HFF-Myc (cell line): ENCODE measurements around the gene KCNAB2.

Experiments
- DNase-seq: peaks from one replicate; pipeline ENCODE4 v3.0.0-alpha.2; 2011; ENCODE audit warnings: low read depth; ENCODE audit errors: extremely low read depth
- H3K4me3 ChIP-seq: replicated peaks from 2 replicates; pipeline ENCODE4 v1.5.1; 2011; ENCODE audit warnings: low read depth, mild to moderate bottlenecking, control low read depth, low read length
- TF ChIP-seq, protein P1 (sequence below): IDR thresholded peaks from 2 replicates; pipeline ENCODE4 v1.5.1; 2012; ENCODE audit warnings: mild to moderate bottlenecking, low read depth, low read length, control low read depth; ENCODE audit errors: missing control alignments

KCNAB2 gene

DNA sequence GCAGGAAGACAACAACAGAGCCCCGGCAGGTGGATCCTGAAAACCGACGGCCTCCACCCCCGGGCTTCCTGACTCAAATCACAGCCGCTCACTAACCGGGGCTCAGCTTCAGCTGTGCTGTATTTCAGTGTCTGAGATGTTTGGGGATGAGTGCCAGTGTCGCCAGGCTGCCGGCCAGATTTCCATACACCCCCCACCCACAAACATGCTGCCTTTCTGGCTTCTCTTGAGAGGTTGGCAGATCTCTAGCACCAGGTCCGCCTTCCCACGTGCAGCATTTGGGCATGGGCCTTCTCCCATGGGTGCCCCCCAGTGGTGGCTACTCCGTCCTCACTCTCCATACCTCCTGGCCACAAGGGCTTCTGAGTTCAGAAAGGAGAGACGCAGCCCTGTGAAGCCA, 34.8 kb downstream of the KCNAB2 start:
- H3K4me3 ChIP-seq: no peak overlapping the region
- no peak for DNase-seq
- TF ChIP-seq, protein P1, sequence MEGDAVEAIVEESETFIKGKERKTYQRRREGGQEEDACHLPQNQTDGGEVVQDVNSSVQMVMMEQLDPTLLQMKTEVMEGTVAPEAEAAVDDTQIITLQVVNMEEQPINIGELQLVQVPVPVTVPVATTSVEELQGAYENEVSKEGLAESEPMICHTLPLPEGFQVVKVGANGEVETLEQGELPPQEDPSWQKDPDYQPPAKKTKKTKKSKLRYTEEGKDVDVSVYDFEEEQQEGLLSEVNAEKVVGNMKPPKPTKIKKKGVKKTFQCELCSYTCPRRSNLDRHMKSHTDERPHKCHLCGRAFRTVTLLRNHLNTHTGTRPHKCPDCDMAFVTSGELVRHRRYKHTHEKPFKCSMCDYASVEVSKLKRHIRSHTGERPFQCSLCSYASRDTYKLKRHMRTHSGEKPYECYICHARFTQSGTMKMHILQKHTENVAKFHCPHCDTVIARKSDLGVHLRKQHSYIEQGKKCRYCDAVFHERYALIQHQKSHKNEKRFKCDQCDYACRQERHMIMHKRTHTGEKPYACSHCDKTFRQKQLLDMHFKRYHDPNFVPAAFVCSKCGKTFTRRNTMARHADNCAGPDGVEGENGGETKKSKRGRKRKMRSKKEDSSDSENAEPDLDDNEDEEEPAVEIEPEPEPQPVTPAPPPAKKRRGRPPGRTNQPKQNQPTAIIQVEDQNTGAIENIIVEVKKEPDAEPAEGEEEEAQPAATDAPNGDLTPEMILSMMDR: peak; percentile 35

DNA sequence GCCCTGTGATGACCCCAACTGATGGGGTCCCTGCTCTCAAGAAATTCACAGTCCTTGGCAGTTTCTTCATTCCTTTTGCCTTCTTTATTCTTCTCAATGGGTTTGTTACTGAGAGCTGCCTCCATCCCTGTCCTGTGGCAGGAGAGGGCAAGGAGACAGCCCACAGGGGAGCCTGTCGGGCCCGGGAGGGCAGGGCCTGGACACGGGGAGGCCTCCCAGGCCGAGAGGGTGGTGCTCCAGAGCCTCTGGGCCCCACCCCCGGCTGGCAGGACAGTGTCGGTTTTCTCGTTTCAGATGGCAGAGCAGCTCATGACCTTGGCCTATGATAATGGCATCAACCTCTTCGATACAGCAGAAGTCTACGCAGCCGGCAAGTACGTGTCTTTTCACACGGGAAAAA, 36.2 kb downstream of the KCNAB2 start:
- no peak overlapping the region for H3K4me3 ChIP-seq
- TF ChIP-seq, protein P1: no peak
- DNase-seq: no peak

DNA sequence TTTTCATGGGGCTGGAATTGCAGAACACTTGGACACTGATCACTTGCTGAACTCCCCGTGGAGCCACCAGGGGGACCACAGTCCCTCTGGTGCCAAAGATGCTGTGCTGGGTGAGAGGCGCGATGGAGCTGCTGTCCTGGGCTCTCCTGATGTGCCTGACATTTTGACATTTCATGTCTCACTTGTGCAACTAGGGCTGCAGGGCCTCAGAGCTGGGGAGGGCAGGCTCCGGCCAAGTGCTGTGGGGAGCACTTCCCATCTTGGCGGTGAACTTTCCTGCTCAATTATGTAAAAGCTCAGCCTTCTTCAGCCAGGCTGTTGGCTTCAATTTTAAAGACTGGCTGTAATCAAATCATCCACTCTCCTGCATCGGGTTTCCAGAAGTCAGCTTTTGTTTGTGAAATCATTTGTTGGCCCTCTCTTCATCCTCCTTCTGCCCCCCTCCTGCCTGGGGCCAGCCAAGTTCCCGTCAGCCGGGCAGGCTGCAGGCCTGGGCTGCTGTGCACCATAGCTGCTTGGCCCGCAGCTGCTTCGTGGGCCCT, 36.8 kb downstream of the KCNAB2 start:
- no peak overlapping the region for H3K4me3 ChIP-seq
- TF ChIP-seq, protein P1: peak; percentile 66
- DNase-seq: no peak

DNA sequence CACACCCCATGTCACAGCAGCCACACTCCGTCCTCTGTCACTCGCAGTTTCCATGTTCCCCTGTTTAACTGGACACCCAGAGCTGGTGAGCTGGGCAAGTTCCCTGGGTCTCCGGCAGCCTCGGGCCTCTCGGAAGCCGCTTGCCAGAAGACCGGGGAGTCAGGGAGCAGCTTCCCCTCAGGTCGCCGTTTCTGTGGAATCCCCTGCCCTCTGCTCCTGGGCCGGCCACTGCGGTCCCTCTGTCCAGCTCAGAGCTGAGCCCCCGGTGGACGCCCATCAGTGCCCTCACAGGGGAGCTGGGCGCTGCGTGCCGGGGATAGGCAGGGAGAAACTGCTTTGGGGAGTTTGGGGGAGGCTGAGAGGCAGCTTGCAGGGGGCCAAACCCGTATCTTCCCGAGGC, 37.7 kb downstream of the KCNAB2 start:
- TF ChIP-seq, protein P1: no peak
- no peak overlapping the region for H3K4me3 ChIP-seq
- no peak for DNase-seq

DNA sequence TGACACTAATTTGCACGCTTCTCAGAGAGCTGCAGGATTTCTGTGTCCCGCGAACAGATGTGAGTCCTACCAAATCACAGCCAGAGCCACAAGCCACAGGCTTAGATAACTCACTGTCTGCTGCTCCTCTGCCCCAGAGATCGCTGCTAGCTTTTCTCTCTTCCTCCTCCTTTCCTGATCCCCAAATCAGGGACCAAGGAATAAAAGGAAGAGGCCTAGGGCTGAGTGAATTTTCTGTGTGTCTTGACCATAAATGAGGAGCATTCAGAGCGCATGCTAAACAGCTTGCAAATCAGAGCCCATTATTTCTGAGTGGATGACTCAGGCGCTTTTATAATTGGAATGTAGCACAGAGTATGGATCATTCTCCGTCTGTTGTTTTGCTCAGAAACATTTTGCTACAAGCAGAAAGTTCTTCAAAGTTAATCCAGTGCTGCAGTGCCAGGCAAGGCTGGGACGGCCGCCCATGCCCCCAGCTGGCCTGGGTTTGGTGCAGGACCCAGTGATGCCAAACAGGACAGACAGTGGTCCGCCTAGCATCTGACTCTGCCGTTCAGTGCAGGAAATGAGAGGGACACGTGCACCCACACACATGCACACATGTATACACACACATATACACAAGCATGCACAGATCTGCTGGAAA, 38.2 kb downstream of the KCNAB2 start:
- TF ChIP-seq, protein P1: no peak
- H3K4me3 ChIP-seq: no peak overlapping the region
- no peak for DNase-seq

DNA sequence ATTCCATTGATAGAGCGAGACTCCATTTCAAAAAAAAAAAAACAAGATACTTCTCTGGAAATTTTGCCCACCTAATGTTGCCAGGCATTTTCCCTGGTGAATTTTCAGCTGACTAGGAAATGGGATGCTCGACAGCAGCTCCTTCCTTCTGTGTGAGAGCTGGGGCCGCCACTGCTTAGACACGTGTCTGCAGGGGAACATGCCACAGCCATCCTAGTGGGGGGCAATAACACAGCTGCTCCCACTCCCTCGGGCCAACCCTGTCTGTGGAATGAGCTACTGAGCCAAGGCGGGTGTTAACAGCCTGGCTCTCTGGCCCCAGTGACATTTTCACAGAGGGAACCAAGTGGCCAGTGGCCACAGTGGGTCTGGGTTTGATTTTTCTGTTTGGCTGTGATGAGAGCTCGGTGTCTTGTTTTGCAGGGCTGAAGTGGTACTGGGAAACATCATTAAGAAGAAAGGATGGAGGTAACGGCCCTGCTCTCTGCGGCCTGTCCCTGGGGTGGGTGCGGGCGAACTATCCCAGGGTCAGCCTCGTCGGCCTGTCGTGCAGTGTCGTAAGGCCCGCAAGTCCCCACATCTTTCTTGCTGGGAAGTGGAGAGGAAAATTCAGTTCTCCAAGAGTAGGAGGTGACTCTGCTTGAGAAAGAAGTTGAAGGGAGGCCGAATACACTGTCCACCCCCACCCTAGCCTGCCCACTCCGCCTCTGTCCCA, 39.2 kb downstream of the KCNAB2 start:
- no peak overlapping the region for H3K4me3 ChIP-seq
- TF ChIP-seq, protein P1: no peak

More for the DNA sequence above, 39.2 kb downstream of the KCNAB2 start:
- DNase-seq: no peak
